Smooth muscle cell (in vitro differentiated cells): ENCODE results near the gene UNKL. TPM values are rescaled to one million over a fixed set of nuclear protein-coding genes. Genes with fewer than 3 reads are reported as not detected.

Experiments
- DNase-seq: peaks from one replicate; lab custom pipeline; 2025; ENCODE audit not compliant: unreplicated experiment; lab: John Stamatoyannopoulos, UW
- H2AFZ ChIP-seq: fragments of 200-600 bp; sonication (generic); 2 replicates; pipeline ENCODE4 v1.6.0; 2016; ENCODE audit warnings: antibody characterized with exemption, low read depth, mild to moderate bottlenecking
- H3F3A ChIP-seq: fragments of 200-600 bp; sonication (generic); 2 replicates; pipeline ENCODE4 v1.6.0; 2017; ENCODE audit warnings: antibody characterized with exemption, low read depth
- H3K27ac ChIP-seq: fragments of 200-600 bp; sonication (generic); 2 replicates; pipeline ENCODE4 v1.5.1; 2016; ENCODE audit warnings: low read depth, mild to moderate bottlenecking
- H3K27me3 ChIP-seq: fragments of 200-600 bp; sonication (generic); 2 replicates; pipeline ENCODE4 v1.6.1; 2016; ENCODE audit warnings: low read depth, mild to moderate bottlenecking
- H3K36me3 ChIP-seq: fragments of 200-600 bp; sonication (generic); 2 replicates; pipeline ENCODE4 v1.5.1; 2016; ENCODE audit warnings: low read depth
- H3K4me1 ChIP-seq: fragments of 200-600 bp; sonication (generic); 2 replicates; pipeline ENCODE4 v1.5.1; 2016; ENCODE audit warnings: low read depth
- H3K4me2 ChIP-seq: fragments of 200-600 bp; sonication (generic); 2 replicates; pipeline ENCODE4 v1.6.0; 2016; ENCODE audit warnings: mild to moderate bottlenecking
- H3K4me3 ChIP-seq: fragments of 200-600 bp; sonication (generic); 2 replicates; pipeline ENCODE4 v1.5.1; 2016; ENCODE audit warnings: mild to moderate bottlenecking
- H3K79me2 ChIP-seq: fragments of 200-600 bp; sonication (generic); 2 replicates; pipeline ENCODE4 v1.6.0; 2016; ENCODE audit warnings: low read depth, mild to moderate bottlenecking
- H3K9ac ChIP-seq: fragments of 200-600 bp; sonication (generic); 2 replicates; pipeline ENCODE4 v1.6.0; 2016; ENCODE audit warnings: low read depth
- H3K9me3 ChIP-seq: fragments of 200-600 bp; sonication (generic); replicated peaks from 2 replicates; pipeline ENCODE4 v1.5.1; 2016; ENCODE audit warnings: low read depth
- H4K20me1 ChIP-seq: fragments of 200-600 bp; sonication (generic); 2 replicates; pipeline ENCODE4 v1.6.0; 2016; ENCODE audit warnings: low read depth
- CTCF ChIP-seq: fragments of 200-600 bp; sonication (generic); IDR thresholded peaks from 2 replicates; pipeline ENCODE4 v1.5.1; 2017; ENCODE audit warnings: borderline replicate concordance, mild to moderate bottlenecking, antibody characterized with exemption; ENCODE audit not compliant: insufficient read depth, poor library complexity, severe bottlenecking
- whole genome bisulfite sequencing: methylation state at CpG from one replicate; pipeline ENCODE4 v1.1.7; 2016; ENCODE audit warnings: low lambda C conversion rate; 5-methylcytosine and 5-hydroxymethylcytosine counted together
- polyA plus RNA-seq: library from polyadenylated mRNA; unstranded; fragments of >200 nt; fragmentation: Nextera tagmentation; extraction: Ambion mirVana; gene quantifications from 2 replicates; pipeline ENCODE4 v1.2.1, GENCODE V29; 2016
- total RNA-seq: library from RNA; depleted of rRNA; stranded (reverse); fragments of >200 nt; gene quantifications from 2 replicates; pipeline ENCODE4 v1.2.3, GENCODE V29; 2014

Gene UNKL
- total and polyA plus RNA-seq, 2 experiments from 2014 or later = 5.2 to 6.2 TPM

DNA sequence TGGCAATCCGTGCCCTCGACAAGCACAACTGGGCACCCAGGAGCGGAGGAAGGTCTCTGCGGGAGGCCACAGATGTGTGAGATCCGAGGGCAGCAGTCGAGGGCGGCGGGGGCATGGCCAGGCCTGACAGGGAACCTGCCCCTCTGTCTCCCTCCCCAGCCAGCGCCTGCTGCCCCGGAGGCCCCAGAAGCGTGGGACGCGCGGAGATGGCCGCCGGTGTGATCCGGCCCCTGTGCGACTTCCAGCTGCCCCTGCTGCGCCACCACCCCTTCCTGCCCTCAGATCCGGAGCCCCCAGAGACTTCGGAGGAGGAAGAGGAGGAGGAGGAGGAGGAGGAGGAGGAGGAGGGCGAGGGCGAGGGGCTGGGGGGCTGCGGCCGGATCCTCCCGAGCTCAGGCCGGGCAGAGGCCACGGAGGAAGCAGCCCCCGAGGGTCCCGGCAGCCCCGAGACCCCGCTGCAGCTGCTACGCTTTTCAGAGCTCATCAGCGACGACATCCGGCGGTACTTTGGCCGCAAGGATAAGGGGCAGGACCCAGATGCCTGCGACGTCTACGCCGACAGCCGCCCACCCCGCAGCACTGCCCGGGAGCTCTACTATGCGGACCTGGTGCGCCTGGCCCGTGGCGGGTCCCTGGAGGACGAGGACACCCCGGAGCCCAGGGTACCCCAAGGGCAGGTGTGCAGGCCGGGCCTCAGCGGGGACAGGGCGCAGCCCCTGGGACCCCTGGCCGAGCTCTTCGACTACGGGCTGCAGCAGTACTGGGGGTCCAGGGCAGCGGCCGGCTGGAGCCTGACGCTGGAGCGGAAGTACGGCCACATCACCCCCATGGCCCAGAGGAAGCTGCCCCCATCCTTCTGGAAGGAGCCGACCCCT is 18.1 kb upstream of the UNKL start:
- Histone ChIP-seq H3K9me3 (no peaks in the 10 kb centered on the region), H3K4me2 (no peak overlapping the region), H2AFZ (no peak overlapping the region), H3K9ac (no peak overlapping the region), H3K79me2 (no peaks in the 10 kb centered on the region), H3K4me3 (no peak overlapping the region), H3K27me3 (no peaks in the 10 kb centered on the region), H3K36me3 (no peaks in the 10 kb centered on the region), H3K27ac (no peak overlapping the region), H4K20me1 (no peaks in the 10 kb centered on the region), H3K4me1 (no peaks in the 10 kb centered on the region), H3F3A (no peaks in the 10 kb centered on the region)
- no peak for TF ChIP-seq CTCF
- WGBS = 92% methylated on average over 48 of the region's 63 CpGs
- DNase-seq = no peak

- no peak overlapping the region for H3K4me3 ChIP-seq
- H3K4me2 ChIP-seq = no peak overlapping the region
- no peaks in the 10 kb centered on the region for H3K36me3 ChIP-seq
- no peak for TF ChIP-seq CTCF
- 88% methylated on average over 15 of the region's 20 CpGs for WGBS
- H2AFZ ChIP-seq = no peak overlapping the region
- no peaks in the 10 kb centered on the region for H3F3A ChIP-seq
- DNase-seq = no peak
- no peaks in the 10 kb centered on the region for H3K79me2 ChIP-seq
- H4K20me1 ChIP-seq = no peaks in the 10 kb centered on the region
- no peak overlapping the region for H3K27ac ChIP-seq
- no peaks in the 10 kb centered on the region for H3K4me1 ChIP-seq
- H3K9ac ChIP-seq = no peak overlapping the region
- H3K9me3 ChIP-seq = no peaks in the 10 kb centered on the region
- H3K27me3 ChIP-seq = no peaks in the 10 kb centered on the region
Measured at GRCh38 chr16:1431497-1432270, 17.2 kb upstream of the UNKL start.

- Histone ChIP-seq H3K9me3 (no peaks in the 10 kb centered on the region), H2AFZ (no peak within 1 kb of the TSS), H3K27ac (no peak within 1 kb of the TSS), H3K4me1 (no peaks in the 10 kb centered on the region), H3K4me2 (no peak within 1 kb of the TSS), H3K9ac (no peak within 1 kb of the TSS), H3K36me3 (no peaks in the 10 kb centered on the region), H3K79me2 (no peaks in the 10 kb centered on the region), H3K27me3 (no peaks in the 10 kb centered on the region), H3K4me3 (no peak within 1 kb of the TSS), H3F3A (no peaks in the 10 kb centered on the region), H4K20me1 (no peaks in the 10 kb centered on the region)
- 91% methylated on average over 34 of the region's 35 CpGs for WGBS
- no peak for TF ChIP-seq CTCF
- DNase-seq = no peak
Measured at GRCh38 chr16:1430759-1431496, 16.4 kb upstream of the UNKL start, which contains the start of gene PERCC1. Gene PERCC1, plus strand, starts transcription at chr16:1431078. Its CDS starts 1,516 bp downstream, at chr16:1432594.
